Measurements from ENCODE around the gene RCAN1. TPM values are rescaled to one million over a fixed set of nuclear protein-coding genes. Genes with fewer than 3 reads are reported as not detected.

The RCAN1 gene
- total RNA-seq, 1 donor from 2014 or later: 12.5 TPM

DNA sequence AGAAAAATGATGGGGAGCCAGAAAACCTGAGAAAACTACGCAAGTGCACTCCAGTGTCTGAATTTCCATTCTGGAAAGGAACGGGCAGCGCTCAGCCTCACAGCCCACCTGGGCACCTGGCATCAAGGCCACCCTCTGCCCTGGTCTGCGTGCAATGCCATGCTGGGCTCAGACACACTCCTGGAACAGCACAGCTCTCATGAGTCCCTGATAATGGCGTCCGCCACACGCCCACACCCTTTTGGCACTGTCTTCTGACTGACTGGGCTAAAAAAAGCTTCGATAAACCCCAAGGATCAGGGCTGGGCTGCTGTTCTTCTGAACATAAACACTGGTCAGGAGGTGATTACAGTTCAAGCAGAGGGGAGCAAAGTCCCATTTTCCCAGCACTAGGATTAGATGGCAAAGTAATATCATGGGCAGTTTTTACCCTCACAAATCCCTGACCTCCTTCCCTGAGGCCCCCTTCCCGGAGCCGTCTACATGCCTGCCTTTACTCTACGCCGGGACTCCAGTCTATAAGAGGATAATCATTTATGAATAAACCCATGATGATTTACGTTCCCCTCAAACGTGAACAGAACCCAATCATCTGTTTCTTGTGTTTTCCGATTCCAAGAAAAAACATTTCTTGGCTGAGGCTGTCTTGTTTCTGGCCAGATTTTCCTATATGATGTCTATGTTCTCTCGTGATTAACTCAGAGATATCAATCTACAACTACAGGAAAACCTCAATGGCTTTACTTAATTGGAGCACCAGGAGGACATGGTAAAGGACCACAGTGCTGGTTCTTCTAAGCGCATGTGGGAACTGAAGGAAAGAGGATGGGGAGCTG, 22.6 kb downstream of the RCAN1 start:
- Histone ChIP-seq H3K9me3 (no peaks in the 10 kb centered on the region), H3K27me3 (no peaks in the 10 kb centered on the region), H3K27ac (peak overlapping the region in 1 of 2 donors; percentile 51), H3K4me1 (peaks cover 0 to 16% of the 10 kb centered on the region in 2 donors), H3K4me3 (peak overlapping the region; percentile 42 to 50), H3K36me3 (no peaks in the 10 kb centered on the region)
- TF ChIP-seq CTCF (IDR thresholded peaks at IDR 0.05): no peak
- intact Hi-C loops (cut with DNase I): no loop called here
- DNase-seq (ENCODE audit: low spot score in 2 of 2): no peak

GRCh38 chr21:34590520-34590919, 24.4 kb downstream of the RCAN1 start:
- Histone ChIP-seq H3K27me3 (no peaks in the 10 kb centered on the region), H3K27ac (no peak overlapping the region), H3K9me3 (peaks cover 4 to 6% of the 10 kb centered on the region in 2 donors), H3K4me1 (peaks cover 0 to 16% of the 10 kb centered on the region in 2 donors), H3K36me3 (no peaks in the 10 kb centered on the region), H3K4me3 (no peak overlapping the region)
- TF ChIP-seq CTCF (IDR thresholded peaks at IDR 0.05): no peak
- intact Hi-C loops (cut with DNase I): no loop called here
- DNase-seq (ENCODE audit: low spot score in 2 of 2): no peak

GRCh38 chr21:34589511-34590282, 25.2 kb downstream of the RCAN1 start:
- no peaks in the 10 kb centered on the region for H3K27me3 ChIP-seq
- peaks cover 0 to 16% of the 10 kb centered on the region in 2 donors for H3K4me1 ChIP-seq
- no peak overlapping the region for H3K27ac ChIP-seq
- no peaks in the 10 kb centered on the region for H3K36me3 ChIP-seq
- peaks cover 4 to 6% of the 10 kb centered on the region in 2 donors for H3K9me3 ChIP-seq
- no peak overlapping the region for H3K4me3 ChIP-seq
- DNase-seq (ENCODE audit: low spot score in 2 of 2): no peak
- no peak for TF ChIP-seq CTCF (IDR thresholded peaks at IDR 0.05)
- intact Hi-C loops (cut with DNase I): no loop called here

DNA sequence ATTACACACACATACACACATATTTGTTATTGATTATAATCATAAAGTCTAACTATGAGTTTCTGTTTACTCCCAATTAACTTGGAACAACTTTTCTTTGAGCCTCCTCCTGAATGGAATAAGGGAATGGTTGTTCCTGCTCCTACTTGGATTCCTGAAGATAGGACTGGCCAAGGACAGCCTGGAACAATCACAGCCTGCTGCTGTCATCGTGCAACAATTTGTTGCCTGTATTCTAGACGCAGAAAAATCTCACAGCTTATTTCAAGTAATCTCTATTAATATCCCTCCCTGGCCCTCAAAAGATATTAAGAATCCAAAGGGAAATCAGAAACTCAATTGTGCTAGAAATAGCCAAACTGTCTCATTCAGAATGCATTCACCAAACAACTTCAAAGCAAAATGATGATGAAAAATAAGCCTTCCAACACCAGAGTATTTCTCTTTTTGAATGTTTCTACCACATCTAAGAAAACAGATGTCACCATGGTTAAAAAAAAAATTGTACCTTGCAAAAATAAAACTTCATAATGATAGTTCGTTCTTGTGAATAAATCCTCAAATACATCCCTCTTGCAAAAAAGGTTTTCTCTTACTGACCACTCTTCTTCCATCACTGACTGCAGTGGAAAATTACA, 30.9 kb downstream of the RCAN1 start:
- intact Hi-C loops (cut with DNase I): no loop called here
- H3K27ac ChIP-seq: peak overlapping the region; percentile 40 to 57
- no peak for TF ChIP-seq CTCF (IDR thresholded peaks at IDR 0.05)
- no peaks in the 10 kb centered on the region for H3K36me3 ChIP-seq
- no peak for DNase-seq (ENCODE audit: low spot score in 2 of 2)
- H3K4me3 ChIP-seq: no peak overlapping the region
- peaks cover 0 to 12% of the 10 kb centered on the region in 2 donors for H3K4me1 ChIP-seq
- no peaks in the 10 kb centered on the region for H3K27me3 ChIP-seq
- H3K9me3 ChIP-seq: peaks cover 4 to 6% of the 10 kb centered on the region in 2 donors

DNA sequence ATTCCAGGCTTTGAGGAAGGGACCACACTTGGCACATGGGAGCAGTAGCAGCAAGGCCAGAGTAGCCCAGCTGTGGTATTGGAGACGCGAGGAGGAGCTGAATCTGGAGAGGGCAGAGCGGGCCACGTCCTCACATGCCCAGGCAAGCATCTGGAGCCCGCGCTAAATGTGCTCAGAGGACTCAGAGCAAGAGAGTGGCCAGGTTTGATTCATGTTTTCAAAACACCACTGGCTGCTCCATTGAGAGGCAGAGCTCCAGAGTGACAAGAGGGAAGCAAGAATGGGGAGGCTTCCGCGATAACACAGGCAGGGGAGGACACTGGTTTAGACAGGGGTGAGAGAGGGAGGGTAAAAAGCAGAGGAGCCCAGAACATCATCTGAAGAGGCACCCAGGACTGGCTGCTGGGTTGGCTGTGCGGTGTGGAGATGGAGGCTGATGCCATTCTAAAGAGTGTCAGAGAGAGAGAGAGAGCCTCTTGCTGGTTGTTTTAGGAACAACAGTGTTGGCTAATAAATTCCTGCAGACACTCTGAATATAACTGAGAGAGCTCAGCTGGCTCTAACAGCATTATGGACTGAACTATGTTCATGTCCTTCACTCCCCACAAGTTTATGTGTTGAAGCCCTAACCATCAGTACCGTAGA, 32.3 kb downstream of the RCAN1 start:
- H3K4me3 ChIP-seq: no peak overlapping the region
- intact Hi-C loops (cut with DNase I): no loop called here
- no peak for DNase-seq (ENCODE audit: low spot score in 2 of 2)
- peaks cover 0 to 12% of the 10 kb centered on the region in 2 donors for H3K4me1 ChIP-seq
- no peaks in the 10 kb centered on the region for H3K36me3 ChIP-seq
- H3K27ac ChIP-seq: peak overlapping the region; percentile 46 to 57
- peak; percentile 37 to 55 (median 46) for TF ChIP-seq CTCF (IDR thresholded peaks at IDR 0.05)
- H3K27me3 ChIP-seq: no peaks in the 10 kb centered on the region
- peaks cover 4 to 6% of the 10 kb centered on the region in 2 donors for H3K9me3 ChIP-seq
